Neural progenitor cell (in vitro differentiated cells): Measurements from ENCODE around the gene EDNRA. TPM values are rescaled to one million over a fixed set of nuclear protein-coding genes. Genes with fewer than 3 reads are reported as not detected.

ENCODE experiments used
- DNase-seq: peaks from one replicate; pipeline ENCODE4 v3.0.0-alpha.2; 2016; ENCODE audit warnings: low spot score
- H2AFZ ChIP-seq: fragments of 200-600 bp; sonication (generic); replicated peaks from 2 replicates; pipeline ENCODE4 v1.6.1; 2016; ENCODE audit warnings: antibody characterized with exemption
- H3F3A ChIP-seq: fragments of 200-600 bp; sonication (generic); 2 replicates; pipeline ENCODE4 v1.6.1; 2016; ENCODE audit warnings: antibody characterized with exemption, low read depth
- H3K27ac ChIP-seq: fragments of 200-600 bp; sonication (generic); 2 replicates; pipeline ENCODE4 v1.5.1; 2016; ENCODE audit warnings: mild to moderate bottlenecking
- H3K27me3 ChIP-seq: fragments of 200-600 bp; sonication (generic); 2 replicates; pipeline ENCODE4 v1.6.1; 2016; ENCODE audit warnings: mild to moderate bottlenecking, moderate library complexity
- H3K36me3 ChIP-seq: fragments of 200-600 bp; sonication (generic); 2 replicates; pipeline ENCODE4 v1.5.1; 2016
- H3K4me1 ChIP-seq: fragments of 200-600 bp; sonication (generic); 2 replicates; pipeline ENCODE4 v1.6.1; 2016; ENCODE audit warnings: mixed run types
- H3K4me2 ChIP-seq: fragments of 200-600 bp; sonication (generic); 2 replicates; pipeline ENCODE4 v1.6.1; 2016
- H3K4me3 ChIP-seq: fragments of 200-600 bp; sonication (generic); 2 replicates; pipeline ENCODE4 v1.5.1; 2016
- H3K79me2 ChIP-seq: fragments of 200-600 bp; sonication (generic); 2 replicates; pipeline ENCODE4 v1.6.1; 2016; ENCODE audit warnings: low read depth
- H3K9ac ChIP-seq: fragments of 200-600 bp; sonication (generic); 2 replicates; pipeline ENCODE4 v1.6.1; 2016
- H3K9me3 ChIP-seq: fragments of 200-600 bp; sonication (generic); 2 replicates; pipeline ENCODE4 v1.5.1; 2016; ENCODE audit warnings: low read depth
- H4K20me1 ChIP-seq: fragments of 200-600 bp; sonication (generic); 2 replicates; pipeline ENCODE4 v1.6.1; 2016; ENCODE audit warnings: low read depth
- H3K27ac Mint-ChIP-seq: 3 replicates; pipeline ENCODE4 v1.8.0; 2021; ENCODE audit warnings: mixed read lengths
- H3K27me3 Mint-ChIP-seq: 2 replicates; pipeline ENCODE4 v1.8.0; 2022; ENCODE audit warnings: low read depth, mild to moderate bottlenecking, inconsistent platforms, moderate library complexity, mixed read lengths; ENCODE audit not compliant: insufficient read depth
- H3K36me3 Mint-ChIP-seq: 3 replicates; pipeline ENCODE4 v1.8.0; 2021; ENCODE audit warnings: mixed read lengths
- H3K4me1 Mint-ChIP-seq: 3 replicates; pipeline ENCODE4 v1.8.0; 2021; ENCODE audit warnings: mixed read lengths
- H3K4me3 Mint-ChIP-seq: 3 replicates; pipeline ENCODE4 v1.8.0; 2021; ENCODE audit warnings: mild to moderate bottlenecking, moderate library complexity, mixed read lengths
- H3K9me3 Mint-ChIP-seq: 3 replicates; pipeline ENCODE4 v1.8.0; 2020; ENCODE audit warnings: mixed read lengths
- EZH2 ChIP-seq: fragments of 200-600 bp; sonication (generic); IDR thresholded peaks from 2 replicates; pipeline ENCODE4 v1.6.1; 2017; ENCODE audit warnings: antibody characterized with exemption, mild to moderate bottlenecking, moderate library complexity
- EZH2phosphoT487 ChIP-seq: fragments of 200-600 bp; sonication (generic); IDR thresholded peaks from 2 replicates; pipeline ENCODE4 v1.6.1; 2017; ENCODE audit warnings: antibody characterized with exemption
- total RNA-seq: library from RNA; depleted of rRNA; stranded (reverse); fragments of >200 nt; gene quantifications from 2 replicates; pipeline ENCODE4 v1.2.3, GENCODE V29; 2015; ENCODE audit warnings: low replicate concordance
- TF ChIP-seq, protein P1 (sequence below): fragments of 200-600 bp; sonication (generic); IDR thresholded peaks from 2 replicates; pipeline ENCODE4 v1.5.1; 2017; ENCODE audit warnings: antibody characterized with exemption, mild to moderate bottlenecking

The EDNRA gene
- total RNA-seq, 1 donor from 2014 or later: 2.9 TPM

DNA sequence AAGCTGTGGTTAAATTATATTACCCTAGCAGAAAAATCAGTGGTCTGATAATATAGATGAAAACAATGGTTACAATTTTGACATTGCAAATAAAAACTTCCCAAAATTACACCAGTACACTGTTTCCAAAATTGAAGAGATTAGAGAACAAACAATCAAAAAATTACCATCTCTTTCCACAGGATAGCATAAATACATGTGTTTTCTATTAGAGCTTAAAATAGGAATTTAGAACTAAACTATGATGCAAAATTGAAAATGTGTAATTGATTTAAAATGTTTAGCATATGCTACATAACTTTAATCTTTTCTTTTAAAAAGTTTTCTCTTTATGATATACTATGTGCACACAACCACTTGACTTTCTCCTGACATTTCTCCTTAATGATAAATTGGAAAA is 6.7 kb downstream of the EDNRA start:
- no peaks in the 10 kb centered on the region for H3F3A ChIP-seq
- H3K36me3 ChIP-seq: no peaks in the 10 kb centered on the region
- H3K9me3 Mint-ChIP-seq: no peaks in the 10 kb centered on the region
- H3K4me2 ChIP-seq: no peak overlapping the region
- H3K4me1 Mint-ChIP-seq: no peaks in the 10 kb centered on the region
- H4K20me1 ChIP-seq: no peaks in the 10 kb centered on the region
- no peak for DNase-seq
- no peaks in the 10 kb centered on the region for H3K9me3 ChIP-seq
- H3K27ac ChIP-seq: no peak overlapping the region
- H3K27me3 Mint-ChIP-seq: no peaks in the 10 kb centered on the region
- no peak overlapping the region for H3K27ac Mint-ChIP-seq
- TF ChIP-seq EZH2 (no peak), EZH2phosphoT487 (no peak)
- TF ChIP-seq, protein P1, sequence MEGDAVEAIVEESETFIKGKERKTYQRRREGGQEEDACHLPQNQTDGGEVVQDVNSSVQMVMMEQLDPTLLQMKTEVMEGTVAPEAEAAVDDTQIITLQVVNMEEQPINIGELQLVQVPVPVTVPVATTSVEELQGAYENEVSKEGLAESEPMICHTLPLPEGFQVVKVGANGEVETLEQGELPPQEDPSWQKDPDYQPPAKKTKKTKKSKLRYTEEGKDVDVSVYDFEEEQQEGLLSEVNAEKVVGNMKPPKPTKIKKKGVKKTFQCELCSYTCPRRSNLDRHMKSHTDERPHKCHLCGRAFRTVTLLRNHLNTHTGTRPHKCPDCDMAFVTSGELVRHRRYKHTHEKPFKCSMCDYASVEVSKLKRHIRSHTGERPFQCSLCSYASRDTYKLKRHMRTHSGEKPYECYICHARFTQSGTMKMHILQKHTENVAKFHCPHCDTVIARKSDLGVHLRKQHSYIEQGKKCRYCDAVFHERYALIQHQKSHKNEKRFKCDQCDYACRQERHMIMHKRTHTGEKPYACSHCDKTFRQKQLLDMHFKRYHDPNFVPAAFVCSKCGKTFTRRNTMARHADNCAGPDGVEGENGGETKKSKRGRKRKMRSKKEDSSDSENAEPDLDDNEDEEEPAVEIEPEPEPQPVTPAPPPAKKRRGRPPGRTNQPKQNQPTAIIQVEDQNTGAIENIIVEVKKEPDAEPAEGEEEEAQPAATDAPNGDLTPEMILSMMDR: no peak
- no peaks in the 10 kb centered on the region for H3K36me3 Mint-ChIP-seq
- peaks cover 9% of the 10 kb centered on the region for H3K27me3 ChIP-seq
- no peaks in the 10 kb centered on the region for H3K4me1 ChIP-seq
- no peak overlapping the region for H3K9ac ChIP-seq
- H3K4me3 Mint-ChIP-seq: no peak overlapping the region
- H2AFZ ChIP-seq: no peak overlapping the region
- H3K4me3 ChIP-seq: no peak overlapping the region
- H3K79me2 ChIP-seq: no peaks in the 10 kb centered on the region

DNA sequence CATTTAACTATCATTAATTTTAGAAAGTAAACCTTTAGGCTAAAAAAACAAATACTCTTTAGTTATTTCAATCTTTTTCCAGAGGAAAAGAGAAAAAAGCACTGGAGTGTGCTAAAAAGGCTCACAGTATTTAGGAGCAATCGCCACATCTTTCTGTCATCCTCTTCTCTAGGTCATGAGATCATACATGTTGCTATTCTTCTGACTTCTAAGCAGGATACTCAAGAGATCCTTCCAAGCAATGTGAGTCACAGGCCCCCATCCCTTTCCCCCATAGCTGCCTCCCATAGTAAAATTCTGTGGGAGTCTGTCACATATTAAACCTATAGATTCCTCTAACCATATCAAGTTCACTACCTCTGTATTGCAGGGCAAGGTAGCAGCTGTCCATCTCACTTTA is 7.7 kb downstream of the EDNRA start:
- no peaks in the 10 kb centered on the region for H3K4me1 Mint-ChIP-seq
- Histone ChIP-seq H3K27ac (no peak overlapping the region), H3K9me3 (no peaks in the 10 kb centered on the region), H3K4me1 (no peaks in the 10 kb centered on the region), H3F3A (no peaks in the 10 kb centered on the region), H3K9ac (no peak overlapping the region), H3K4me2 (no peak overlapping the region), H3K4me3 (no peak overlapping the region), H2AFZ (no peak overlapping the region), H4K20me1 (no peaks in the 10 kb centered on the region), H3K27me3 (no peaks in the 10 kb centered on the region), H3K36me3 (no peaks in the 10 kb centered on the region), H3K79me2 (no peaks in the 10 kb centered on the region)
- no peak overlapping the region for H3K27ac Mint-ChIP-seq
- DNase-seq: no peak
- no peaks in the 10 kb centered on the region for H3K27me3 Mint-ChIP-seq
- H3K36me3 Mint-ChIP-seq: no peaks in the 10 kb centered on the region
- TF ChIP-seq, protein P1: no peak
- TF ChIP-seq EZH2phosphoT487 (no peak), EZH2 (no peak)
- no peak overlapping the region for H3K4me3 Mint-ChIP-seq
- H3K9me3 Mint-ChIP-seq: no peaks in the 10 kb centered on the region

DNA sequence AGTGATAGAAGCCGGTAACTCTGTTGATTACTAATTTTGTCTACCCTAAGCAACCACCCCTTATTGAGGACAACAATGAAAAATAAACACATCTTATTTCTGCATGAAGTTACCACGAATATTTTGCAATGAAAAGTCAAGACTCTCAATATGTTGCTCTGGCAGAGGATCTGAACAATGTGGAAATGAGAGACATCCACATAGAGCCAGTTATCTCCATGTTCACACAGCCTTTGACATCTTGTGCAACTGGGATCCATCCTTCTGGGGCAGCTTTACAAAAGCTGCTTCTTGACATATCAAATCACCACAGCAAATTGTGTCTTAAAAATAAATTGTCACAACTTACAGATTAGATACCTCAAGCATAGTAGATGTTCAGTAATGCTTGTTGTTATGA is 10.2 kb downstream of the EDNRA start:
- Histone ChIP-seq H4K20me1 (no peaks in the 10 kb centered on the region), H3K4me2 (no peak overlapping the region), H3K36me3 (no peaks in the 10 kb centered on the region), H3K9ac (no peak overlapping the region), H3F3A (no peaks in the 10 kb centered on the region), H3K9me3 (no peaks in the 10 kb centered on the region), H3K79me2 (no peaks in the 10 kb centered on the region), H3K27me3 (no peaks in the 10 kb centered on the region), H3K4me3 (no peak overlapping the region), H2AFZ (no peak overlapping the region), H3K27ac (no peak overlapping the region), H3K4me1 (no peaks in the 10 kb centered on the region)
- Mint-ChIP-seq H3K27me3 (no peaks in the 10 kb centered on the region), H3K9me3 (no peaks in the 10 kb centered on the region), H3K36me3 (no peaks in the 10 kb centered on the region), H3K4me1 (no peaks in the 10 kb centered on the region), H3K4me3 (no peak overlapping the region), H3K27ac (no peak overlapping the region)
- TF ChIP-seq EZH2: no peak
- TF ChIP-seq, protein P1: no peak
- no peak for TF ChIP-seq EZH2phosphoT487
- no peak for DNase-seq
